HG03460 (cell line): ENCODE data around the gene PIH1D1.

Experiments used
- ATAC-seq: cut with Tn5 transposase; IDR thresholded peaks from one replicate; pipeline ENCODE4 v1.9.1; 2021; ENCODE audit not compliant: unreplicated experiment

Gene PIH1D1

DNA sequence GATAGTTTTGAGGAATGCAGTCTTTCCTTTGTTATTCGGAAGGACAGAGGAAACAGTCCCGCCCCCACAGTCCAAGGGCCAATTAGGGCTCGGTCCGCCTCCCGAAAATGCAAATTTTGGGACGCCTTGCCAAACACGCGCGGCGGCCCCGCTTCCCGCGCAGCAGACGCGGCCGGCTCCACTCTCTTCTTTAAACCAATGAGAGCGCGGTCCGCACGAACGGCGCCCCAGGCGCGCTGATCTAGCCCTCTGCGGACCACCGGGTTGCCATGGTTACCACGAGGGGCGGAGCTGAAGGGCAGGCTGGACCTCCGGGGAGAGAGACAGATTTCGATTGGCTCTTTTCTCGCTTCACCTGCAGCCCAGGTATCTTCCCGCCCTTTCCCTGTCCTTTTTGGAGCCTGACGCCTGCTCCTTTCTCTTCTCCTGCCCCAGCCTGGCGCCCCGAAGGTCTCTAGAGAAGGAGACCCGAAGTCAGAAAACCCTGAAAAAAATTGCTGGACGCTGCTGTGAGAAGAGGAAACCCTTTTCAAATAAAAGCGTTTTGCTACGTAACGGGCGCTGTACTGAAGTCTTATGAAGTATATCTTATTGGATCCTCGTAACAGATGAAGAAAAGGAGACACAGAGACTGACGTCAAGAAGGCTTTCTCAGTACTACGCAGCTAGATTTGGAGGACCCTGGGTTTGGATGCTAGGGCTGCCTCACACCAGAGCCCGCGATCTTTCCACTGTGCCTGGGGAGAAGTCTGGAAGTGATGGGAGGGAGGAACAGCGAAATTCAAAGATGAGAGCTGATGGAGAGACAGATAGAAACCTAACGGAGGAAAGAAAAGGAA lies 30.4 kb downstream of the PIH1D1 start:
- no peak for ATAC-seq

DNA sequence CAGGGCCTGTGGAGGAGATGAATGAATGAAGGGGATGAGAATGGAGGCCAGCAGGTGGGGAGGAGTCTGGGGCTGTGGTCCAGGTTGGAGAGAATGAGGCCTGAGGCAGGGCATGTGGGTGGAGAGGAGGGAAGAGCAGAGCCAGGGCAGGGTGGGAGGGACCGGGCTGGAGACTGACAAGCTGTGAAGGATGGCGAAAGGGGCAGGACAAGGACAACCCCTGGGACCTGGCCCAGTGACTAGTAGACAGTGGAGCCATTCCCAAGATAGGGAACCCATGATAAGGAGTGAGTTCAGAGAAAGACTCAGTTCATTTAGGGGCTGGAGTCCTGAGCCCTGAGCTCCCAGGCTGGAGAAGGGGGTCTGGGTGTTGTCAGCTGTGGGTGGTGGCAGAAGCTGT lies 31.4 kb downstream of the PIH1D1 start:
- no peak for ATAC-seq

DNA sequence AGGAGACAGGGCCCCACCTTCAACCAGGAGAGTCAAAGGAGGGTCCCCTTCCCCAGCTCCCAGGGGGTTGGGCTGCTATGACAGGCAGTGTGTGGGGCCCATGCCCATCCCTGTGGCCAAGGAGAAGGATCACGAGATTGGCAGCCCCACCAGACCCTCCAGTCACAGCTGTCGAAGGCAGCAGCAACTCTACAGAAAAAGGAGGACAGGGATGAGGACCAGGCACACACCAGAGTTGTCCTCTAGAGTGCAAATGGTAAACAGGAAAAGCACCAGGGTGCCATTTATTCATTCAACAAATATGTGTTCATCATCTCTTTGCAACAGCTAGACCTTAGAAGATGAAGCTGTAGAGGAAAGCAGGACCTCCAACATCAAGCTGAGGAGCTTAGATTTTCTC lies 32.4 kb downstream of the PIH1D1 start:
- ATAC-seq = no peak

DNA sequence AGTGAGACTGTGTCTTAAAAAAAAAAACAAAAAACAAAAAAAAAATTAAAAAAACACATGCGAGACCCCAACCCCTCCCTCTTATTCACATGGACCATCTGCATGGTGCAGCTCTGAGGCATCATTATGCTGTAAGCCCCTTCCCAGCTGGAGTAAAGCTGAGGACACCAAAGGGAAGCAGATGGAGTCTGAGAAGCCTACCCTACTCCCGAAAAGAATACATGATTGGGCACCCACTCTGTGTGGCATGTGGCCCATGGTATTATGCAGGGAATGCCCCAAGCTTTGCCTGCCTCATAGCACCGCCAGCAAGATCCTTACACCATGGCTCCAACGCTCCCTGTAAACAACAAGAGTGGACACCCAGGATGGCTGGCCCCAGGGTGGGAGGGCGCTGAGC lies 33.1 kb downstream of the PIH1D1 start:
- ATAC-seq = no peak

DNA sequence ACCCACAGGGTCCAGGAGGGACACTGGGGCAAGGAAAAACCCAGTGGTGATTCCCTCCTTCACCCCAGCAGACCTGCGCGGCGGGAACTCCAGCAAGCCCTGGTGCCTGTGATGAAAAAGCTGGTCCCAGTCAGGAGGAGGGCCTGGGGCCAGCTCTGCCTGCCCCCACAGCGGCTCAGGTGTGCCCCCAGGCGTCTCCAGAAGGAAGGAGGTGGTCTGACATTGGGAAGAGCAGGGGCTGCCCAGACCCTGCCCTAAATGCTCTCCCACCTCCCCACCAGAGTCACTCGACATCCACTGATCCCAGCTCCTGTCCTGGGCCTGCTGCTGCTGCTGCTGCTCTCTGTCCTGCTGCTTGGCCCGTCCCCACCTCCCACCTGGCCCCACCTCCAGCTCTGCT lies 34.5 kb downstream of the PIH1D1 start:
- ATAC-seq = no peak

DNA sequence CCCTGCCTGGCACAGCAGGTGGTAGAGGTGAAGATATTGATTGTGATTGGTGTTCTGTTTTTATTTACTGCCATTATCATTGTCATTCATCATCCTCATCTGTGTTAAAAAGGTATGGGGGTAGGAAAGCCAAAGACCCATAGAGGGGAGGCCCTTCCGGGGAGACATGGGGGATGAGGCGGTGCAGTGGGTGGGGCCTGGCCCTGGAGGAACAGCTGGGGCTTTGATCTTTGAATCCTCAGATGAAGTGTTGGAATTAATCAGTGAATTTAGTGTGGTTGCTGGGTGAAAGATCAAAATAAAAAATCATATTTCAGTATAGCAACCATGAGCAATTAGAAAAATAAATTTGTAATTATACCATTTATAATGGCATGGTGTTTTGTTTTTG lies 35.8 kb downstream of the PIH1D1 start:
- no peak for ATAC-seq

DNA sequence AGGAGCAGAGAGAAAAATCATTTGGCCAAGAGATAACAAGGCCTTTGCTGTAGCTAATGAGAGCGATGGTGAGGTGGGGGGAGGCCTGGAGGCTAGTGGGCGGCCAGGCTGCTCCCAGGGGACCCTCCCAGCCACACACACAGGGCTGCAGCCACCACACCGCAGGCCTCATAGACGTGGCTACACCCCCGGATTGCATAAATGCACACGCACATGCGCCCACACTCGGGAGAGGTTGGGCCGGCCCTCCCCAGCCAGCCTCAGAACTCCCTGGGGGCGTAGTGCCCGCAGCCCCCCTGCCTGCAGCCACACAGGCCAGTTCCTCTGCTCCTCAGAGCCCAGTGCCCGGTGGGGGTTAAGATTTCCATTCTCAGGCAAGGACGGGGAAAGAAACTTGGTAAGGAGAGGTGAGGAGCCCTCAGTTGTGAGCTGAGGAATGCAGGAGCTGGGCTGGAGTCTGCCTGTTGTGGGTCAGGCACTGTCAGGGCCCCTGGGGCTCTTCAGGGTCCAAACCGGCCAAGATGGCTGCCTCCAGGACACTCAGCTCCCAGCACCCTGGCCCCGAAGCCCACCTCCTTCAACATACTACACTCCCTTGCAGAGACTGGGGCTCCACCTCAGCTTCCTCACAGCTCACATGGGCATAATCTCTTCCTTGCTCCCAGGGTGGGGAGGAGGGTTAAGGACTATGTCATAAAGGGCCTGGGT lies 36.4 kb downstream of the PIH1D1 start:
- no peak for ATAC-seq

DNA sequence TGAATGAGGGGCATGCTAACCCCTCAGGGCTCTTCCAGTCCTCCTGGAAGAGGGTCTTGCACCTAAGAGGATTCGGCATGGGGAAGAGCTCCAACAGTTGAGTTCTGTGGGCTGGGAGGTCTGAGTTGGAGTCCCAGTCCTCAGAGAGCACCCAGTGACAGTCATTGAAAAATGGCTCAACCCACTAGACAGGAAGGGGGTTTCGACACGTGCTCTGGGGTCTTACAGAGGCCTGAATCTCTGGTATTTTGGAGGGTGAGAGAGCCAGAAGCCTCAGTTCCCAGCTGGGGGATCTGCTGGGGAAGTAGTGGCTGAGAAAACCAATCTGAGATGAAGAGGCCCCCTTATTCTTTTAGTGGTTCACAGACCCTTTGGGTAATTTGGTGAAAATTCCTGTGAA lies 37.4 kb downstream of the PIH1D1 start:
- ATAC-seq = no peak

DNA sequence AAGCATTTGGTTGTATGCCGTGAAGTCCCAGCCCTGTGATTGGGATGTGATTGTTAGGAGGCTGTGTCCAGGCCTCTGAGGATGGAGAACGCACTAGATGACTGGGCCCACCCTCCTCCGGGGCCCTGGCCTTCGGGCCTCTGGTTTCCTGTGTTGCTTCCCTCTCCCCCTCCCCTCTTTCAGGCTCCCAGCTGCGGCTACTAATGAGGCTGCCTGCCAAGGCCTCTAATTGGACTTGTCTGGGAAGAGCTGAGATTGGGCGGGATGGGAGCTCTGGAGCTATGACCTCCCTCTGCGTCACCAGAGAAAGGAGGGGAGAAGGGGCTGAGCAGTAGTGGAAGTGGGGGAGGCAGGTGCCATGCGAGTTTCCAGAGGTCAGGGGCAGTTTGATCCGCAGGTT lies 38.3 kb downstream of the PIH1D1 start:
- ATAC-seq = no peak

DNA sequence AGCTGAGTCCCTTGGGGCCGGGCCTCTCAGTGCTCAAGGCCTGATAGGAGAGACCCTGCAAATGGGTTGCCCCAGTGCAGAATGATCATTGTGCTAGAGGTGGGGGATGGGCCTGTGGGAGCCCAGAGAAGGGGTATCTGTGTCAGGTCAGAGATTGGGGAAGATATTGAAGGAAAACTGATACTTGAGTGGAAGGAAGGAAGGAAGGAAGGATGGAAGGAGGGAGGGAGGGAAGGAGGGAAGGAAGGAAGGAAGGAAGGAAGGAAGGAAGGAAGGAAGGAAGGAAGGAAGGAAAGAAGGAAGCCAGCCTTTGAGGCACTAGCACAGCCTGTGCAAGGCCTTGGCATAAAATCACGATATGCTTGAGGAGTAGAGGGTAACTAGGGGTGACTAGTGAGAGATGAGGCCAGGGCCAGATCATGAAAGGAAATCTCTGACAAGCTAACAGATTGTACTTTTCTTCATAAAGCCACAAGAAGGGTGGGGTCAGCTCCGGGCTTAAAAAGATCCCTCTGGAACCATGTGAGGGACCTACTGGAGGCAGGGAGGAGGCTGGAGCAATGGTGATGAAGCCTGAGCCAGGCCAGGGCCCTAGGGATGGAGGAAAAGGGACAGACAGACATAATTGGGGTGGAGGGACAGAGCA lies 39.8 kb downstream of the PIH1D1 start:
- no peak for ATAC-seq

DNA sequence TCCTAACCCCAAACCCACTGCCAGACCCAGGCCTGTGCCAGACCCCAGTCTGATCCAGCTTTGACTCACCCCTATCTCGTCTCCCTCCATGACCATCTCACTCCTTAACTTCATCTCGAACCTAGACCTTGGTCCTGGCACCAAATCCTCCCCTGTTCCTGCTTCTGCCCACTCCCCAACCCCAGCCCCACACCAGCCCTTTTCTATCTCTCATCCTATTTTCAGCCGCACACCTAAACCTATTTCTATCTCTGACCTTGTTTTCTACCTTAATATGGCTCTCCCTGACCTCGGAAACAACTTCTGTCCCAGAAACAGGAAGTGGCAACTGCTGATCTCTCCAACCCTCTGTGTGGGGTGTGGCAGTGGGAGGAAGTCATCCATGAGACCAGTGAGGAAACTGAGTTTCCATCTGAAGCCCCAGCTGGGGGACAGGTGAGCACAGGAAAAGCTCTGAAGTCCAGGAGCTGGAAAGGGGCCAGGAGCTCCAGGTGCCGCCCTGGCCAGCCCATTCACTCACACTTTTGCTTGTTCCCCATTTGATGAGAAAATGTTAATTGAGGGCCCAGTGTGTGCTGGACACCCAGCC lies 42.1 kb downstream of the PIH1D1 start:
- no peak for ATAC-seq

DNA sequence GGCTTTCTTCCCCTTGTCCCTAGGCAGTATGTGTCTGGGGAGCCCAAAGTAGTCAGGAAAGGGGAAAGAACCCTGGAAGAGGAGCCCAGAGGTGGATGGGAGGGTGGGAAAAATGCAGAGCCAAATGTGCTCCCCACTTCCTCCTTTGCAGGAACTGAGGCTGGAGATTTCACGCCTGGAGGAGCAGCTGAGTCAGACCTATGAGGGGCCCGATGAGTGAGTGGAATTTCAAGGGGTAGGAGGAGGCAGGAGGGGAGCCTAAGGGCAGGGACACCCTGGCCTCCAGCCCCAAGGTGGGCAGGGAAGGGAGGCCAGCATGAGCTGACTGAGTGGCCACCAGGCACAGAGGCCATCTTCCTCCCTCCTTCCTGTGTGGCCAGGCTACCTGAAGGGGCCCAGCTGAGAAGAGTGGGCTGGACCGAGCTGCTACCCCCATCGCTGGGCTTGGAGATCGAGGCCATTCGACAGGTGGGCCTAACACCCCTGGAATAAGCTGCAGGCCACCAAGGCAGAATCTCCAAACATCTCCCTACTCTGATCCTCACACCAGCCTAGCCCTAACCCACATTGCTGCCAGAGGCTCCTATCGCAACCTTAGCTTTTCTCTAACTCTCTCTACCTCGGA lies 42.7 kb downstream of the PIH1D1 start:
- ATAC-seq = no peak

DNA sequence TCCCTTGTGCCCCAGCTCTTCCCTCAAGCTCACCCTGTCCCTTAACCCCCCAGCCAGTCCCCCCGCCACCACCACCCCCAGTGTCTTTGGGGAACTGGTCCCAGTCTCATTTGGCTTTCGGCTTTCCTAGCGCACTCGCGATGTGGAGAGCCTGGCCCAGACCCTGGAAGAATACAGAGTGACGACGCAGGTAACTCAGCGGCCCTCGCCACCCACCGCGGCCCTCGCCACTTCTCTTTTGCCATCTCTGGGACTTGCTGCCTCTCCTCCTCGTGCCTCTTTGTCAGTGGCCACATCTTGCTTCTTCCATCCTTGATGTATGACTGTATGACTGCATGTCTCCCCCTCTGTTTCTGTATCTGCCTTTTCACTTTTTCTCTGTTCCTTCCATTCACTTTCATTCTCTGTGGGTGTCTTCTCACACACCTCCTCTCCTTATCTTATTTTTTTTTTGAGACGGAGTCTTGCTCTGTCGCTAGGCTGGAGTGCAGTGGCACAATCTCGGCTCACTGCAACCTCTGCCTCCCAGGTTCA lies 44.1 kb downstream of the PIH1D1 start:
- ATAC-seq = no peak

DNA sequence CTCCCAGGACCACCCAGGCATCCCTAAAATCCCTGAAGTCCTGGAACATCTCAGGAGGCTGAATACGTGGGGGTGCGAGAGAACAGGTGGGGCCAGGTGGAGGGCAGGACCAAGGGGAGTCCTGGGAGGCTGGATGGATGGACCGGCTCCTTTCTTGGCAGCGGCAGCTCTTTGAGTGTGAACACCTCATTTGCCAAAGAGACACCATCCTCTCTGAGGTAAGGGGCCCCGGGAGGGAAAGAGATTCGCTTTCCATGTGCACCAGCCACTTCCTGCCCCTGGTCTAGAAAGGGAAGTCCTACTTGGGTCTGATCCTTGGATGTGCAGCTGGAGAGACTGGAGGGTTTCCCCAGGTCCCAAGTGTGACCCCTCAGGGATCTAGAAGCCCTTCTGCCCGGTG lies 44.5 kb downstream of the PIH1D1 start:
- no peak for ATAC-seq

DNA sequence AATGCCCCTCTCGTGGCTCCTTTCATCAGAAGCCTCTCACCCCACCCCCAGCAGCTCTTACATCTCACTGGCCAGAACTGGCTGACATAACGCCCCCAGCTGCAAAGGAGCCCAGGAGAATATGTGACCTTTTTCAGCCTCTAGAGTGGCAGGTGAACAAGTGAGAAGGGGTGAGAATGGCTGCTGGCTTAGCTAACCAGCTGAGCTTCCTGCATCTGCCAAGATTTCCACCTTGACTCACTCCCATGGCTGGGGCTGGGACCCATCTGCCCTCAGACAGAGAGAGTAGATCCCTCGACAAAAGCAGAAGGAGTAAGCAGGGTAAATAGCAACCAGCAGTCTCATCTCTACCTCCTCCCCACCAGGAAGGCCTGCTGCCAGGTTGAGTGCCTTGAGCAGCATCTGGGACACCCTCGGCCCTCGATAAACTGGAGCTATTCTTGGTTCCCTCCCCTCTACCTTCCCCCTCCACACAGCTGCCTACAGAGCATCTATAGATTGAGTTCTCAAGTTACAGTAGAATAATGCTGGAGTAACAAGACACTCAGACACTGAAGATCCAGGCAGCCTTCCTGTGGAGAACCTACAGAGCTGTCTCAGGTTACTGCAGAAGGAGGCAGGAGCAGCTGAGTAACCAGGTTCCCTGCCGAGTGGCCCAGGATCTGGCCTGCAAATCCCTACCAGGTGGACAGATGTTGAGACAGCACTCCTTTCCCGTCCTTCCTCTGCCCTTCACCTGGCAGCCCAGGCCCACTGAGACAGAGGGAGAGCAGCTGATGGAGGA lies 48.0 kb downstream of the PIH1D1 start:
- ATAC-seq = no peak

DNA sequence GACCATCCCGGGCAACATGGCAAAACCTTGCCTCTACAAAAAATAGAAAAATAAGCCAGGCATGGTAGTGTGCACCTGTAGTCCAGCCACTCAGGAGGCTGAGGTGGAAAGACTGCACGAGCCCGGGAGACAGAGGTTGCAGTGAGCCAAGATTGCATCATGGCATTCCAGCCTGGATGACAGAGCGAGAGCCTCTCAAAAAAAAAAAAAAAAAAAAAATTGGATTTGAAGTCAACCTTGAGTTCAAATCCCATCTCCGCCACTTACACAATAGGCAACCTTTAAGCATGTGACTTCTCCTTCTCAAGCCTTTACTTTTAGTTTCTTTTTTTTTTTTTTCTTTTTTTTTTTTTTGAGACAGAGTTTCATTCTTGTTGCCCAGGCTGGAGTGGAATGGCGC lies 51.6 kb downstream of the PIH1D1 start:
- no peak for ATAC-seq

DNA sequence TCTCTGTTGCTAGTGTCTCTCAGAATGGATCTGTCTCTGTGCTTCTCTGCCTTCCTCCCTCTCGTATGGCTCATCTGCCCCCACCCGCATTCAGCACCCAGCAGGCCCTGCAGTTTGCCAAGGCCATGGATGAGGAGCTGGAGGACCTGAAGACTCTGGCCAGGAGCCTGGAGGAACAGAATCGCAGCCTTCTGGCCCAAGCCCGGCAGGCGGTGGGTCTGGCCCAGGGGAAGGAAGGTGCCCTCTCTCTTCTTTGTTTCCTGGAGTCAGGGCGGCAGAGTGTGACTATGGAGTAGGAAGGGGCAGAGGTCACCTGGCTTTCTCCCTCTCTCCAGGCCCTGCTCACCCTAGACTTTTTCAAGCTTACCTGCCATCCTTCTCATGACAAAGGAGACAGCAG lies 52.7 kb downstream of the PIH1D1 start:
- no peak for ATAC-seq

DNA sequence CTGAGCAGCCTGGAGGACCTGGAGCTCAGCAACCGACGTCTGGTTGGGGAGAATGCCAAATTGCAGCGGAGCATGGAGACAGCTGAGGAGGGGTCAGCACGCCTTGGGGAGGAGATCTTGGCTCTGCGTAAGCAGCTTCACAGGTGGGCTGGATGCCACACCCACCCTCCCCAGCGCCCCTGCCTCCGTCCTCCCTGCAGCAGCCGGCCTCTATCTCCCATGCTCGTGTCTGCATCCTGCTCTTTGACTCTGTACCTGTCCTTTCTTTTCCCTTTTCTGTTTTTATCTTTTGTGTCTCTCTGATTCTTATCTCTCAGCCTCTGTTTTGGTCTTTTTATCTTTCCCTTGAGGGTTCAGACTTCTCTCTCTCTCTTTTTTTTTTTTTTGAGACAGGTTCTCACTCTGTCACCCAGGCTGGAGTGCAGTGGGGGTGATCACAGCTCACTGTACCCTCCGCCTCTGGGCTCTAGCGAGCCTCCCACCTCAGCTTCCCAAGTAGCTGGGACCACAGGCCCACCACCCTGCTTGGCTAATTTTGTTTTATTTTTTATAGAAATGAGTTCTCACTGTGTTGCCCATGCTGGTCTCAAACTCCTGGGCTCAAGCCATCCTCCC lies 53.5 kb downstream of the PIH1D1 start:
- no peak for ATAC-seq

DNA sequence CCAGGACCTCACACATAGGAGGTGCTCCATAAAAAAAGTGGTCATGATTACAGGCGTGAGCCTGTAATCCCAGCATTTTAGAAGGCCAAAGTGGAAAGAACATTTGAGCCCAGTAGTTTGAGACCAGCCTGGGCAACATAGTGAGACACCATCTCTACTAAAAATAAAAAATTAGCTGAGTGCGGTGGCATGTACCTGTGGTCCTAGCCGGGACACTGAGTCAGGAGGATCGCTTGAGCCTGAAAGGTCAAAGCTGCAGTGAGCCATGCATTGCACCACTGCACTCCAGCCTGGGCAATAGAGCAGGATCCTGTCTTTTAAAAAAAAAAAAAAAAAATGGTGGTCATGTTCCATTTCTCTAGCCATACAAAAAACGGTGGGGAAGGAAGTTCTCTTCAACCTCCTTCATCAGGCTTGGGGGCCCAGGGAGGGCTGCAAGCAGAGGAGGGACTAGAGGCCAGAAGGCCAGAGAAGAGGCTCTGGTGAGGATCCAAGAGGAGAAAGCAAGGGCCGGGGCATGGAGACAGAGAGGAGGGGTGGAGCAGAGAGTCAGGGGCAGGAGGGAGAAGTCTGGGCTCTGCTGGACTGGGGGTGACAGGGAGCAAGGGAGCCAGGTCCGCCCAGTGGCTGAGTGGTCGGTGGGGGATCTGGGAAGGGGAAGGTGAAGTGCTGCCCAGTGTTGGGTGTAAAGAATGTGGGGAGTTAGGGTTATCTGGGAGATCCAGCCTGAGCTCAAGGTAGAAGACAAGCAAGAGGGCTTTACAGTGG lies 54.7 kb downstream of the PIH1D1 start:
- ATAC-seq = no peak
